Hepatocyte (in vitro differentiated cells): ENCODE results near the gene CXCL16.

ENCODE experiments used
- EZH2 ChIP-seq: fragments of 200-600 bp; sonication (generic); IDR thresholded peaks from 2 replicates; pipeline ENCODE4 v1.6.1; 2016; ENCODE audit warnings: antibody characterized with exemption, mild to moderate bottlenecking, borderline replicate concordance
- EZH2phosphoT487 ChIP-seq: fragments of 200-600 bp; sonication (generic); IDR thresholded peaks from one replicate; pipeline ENCODE4 v1.6.1; 2018; ENCODE audit warnings: antibody characterized with exemption, mild to moderate bottlenecking, low read depth, moderate library complexity; ENCODE audit not compliant: unreplicated experiment, severe bottlenecking
- TF ChIP-seq, protein P1 (sequence below): fragments of 200-600 bp; sonication (generic); IDR thresholded peaks from 2 replicates; pipeline ENCODE4 v1.5.1; 2016; ENCODE audit warnings: antibody characterized with exemption, mild to moderate bottlenecking; ENCODE audit not compliant: poor library complexity

DNA sequence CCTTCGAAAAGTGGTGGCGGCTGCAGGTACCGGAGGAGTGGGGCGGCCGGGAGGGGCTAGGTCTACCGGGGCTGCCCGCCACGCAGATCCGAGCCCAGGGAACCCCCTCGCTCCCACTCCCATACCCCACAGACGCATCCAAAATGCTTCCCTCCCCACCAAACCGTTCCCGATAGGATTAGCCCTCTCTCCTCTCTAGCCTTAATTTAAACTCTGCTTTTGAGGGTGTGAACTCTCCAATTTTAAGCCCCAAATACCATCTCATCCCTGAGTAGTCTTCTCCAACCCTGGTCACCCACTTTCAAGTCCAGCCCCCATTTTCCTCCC is 260 bp upstream of the CXCL16 start:
- TF ChIP-seq, protein P1, sequence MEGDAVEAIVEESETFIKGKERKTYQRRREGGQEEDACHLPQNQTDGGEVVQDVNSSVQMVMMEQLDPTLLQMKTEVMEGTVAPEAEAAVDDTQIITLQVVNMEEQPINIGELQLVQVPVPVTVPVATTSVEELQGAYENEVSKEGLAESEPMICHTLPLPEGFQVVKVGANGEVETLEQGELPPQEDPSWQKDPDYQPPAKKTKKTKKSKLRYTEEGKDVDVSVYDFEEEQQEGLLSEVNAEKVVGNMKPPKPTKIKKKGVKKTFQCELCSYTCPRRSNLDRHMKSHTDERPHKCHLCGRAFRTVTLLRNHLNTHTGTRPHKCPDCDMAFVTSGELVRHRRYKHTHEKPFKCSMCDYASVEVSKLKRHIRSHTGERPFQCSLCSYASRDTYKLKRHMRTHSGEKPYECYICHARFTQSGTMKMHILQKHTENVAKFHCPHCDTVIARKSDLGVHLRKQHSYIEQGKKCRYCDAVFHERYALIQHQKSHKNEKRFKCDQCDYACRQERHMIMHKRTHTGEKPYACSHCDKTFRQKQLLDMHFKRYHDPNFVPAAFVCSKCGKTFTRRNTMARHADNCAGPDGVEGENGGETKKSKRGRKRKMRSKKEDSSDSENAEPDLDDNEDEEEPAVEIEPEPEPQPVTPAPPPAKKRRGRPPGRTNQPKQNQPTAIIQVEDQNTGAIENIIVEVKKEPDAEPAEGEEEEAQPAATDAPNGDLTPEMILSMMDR, result no peak
- TF ChIP-seq EZH2 (no peak), EZH2phosphoT487 (no peak)
